Measurements from ENCODE around the gene TAS2R10.

DNA sequence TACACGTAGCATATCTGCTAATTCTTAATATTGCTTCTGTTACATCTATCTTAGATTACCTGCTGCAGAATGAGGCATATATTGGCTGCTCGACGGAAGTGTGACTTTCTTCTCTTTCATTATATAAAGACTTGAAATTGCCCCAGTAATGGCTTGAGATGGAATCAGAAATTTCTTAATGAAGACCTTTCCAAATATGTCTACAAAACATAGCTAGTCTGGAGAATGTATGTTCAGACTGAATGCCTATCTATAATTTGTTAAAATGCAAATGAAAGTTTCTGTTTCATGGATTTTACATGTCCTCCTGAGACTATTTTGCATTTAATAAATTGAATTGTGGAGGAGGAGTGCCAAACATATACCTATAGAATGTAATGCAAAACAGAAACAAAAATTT lies at the start of gene TAS2R10:
- TF ChIP-seq, protein P1, sequence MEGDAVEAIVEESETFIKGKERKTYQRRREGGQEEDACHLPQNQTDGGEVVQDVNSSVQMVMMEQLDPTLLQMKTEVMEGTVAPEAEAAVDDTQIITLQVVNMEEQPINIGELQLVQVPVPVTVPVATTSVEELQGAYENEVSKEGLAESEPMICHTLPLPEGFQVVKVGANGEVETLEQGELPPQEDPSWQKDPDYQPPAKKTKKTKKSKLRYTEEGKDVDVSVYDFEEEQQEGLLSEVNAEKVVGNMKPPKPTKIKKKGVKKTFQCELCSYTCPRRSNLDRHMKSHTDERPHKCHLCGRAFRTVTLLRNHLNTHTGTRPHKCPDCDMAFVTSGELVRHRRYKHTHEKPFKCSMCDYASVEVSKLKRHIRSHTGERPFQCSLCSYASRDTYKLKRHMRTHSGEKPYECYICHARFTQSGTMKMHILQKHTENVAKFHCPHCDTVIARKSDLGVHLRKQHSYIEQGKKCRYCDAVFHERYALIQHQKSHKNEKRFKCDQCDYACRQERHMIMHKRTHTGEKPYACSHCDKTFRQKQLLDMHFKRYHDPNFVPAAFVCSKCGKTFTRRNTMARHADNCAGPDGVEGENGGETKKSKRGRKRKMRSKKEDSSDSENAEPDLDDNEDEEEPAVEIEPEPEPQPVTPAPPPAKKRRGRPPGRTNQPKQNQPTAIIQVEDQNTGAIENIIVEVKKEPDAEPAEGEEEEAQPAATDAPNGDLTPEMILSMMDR (IDR thresholded peaks at IDR 0.05; ENCODE audit: low read depth, low read length) = no peak
- no peak for TF ChIP-seq POLR2A (IDR thresholded peaks at IDR 0.05; ENCODE audit: extremely low read depth, insufficient read length)
- TF ChIP-seq, protein P2, sequence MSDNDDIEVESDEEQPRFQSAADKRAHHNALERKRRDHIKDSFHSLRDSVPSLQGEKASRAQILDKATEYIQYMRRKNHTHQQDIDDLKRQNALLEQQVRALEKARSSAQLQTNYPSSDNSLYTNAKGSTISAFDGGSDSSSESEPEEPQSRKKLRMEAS (IDR thresholded peaks at IDR 0.05; ENCODE audit: low read depth, low read length) = no peak
- TF ChIP-seq MYC (IDR thresholded peaks at IDR 0.05; ENCODE audit: low read depth, low read length) = no peak
